ENCODE measurements around the gene KRT17.
A peak's percentile ranks its signal among the peaks of the same experiment; 100 is the strongest.
"Not testable (repeated sequence)": the region's sequence is repeated elsewhere in the genome, so short reads cannot be mapped to it uniquely, and the experiment has no call there.

The KRT17 gene

DNA sequence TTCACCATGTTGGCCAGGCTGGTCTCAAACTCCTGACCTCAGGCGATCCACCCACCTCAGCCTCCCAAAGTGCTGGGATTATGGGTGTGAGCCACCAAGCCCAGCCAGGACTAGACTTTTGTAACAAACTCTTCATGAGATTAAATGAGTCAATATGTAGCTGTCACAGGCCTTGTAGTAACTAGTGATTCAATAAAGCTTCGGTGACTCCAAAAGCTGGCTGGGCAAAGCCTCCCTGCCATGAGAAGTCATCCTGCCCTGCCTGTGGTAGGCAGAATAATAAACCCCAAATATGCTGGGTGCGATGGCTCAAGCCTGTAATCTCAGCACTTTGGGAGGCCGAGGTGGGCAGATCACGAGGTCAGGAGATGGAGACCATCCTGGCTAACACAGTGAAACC is 16.2 kb upstream of the KRT17 start:
- not testable (repeated sequence) for H3K9ac ChIP-seq (ENCODE audit: low read length in 2 of 2); H3K9me3 ChIP-seq (ENCODE audit: control insufficient read depth in 2 of 2, low read length in 2 of 2); H3K27me3 ChIP-seq (ENCODE audit: control insufficient read depth in 1 of 2, insufficient read depth in 2 of 2, low read length in 2 of 2); H3K4me1 ChIP-seq (ENCODE audit: control insufficient read depth, insufficient read depth, low read length); H3K36me3 ChIP-seq (ENCODE audit: control insufficient read depth in 2 of 2, insufficient read depth in 2 of 2, low read length in 2 of 2); H3K4me3 ChIP-seq (ENCODE audit: low read length in 2 of 2); H3K27ac ChIP-seq (ENCODE audit: low read length)

DNA sequence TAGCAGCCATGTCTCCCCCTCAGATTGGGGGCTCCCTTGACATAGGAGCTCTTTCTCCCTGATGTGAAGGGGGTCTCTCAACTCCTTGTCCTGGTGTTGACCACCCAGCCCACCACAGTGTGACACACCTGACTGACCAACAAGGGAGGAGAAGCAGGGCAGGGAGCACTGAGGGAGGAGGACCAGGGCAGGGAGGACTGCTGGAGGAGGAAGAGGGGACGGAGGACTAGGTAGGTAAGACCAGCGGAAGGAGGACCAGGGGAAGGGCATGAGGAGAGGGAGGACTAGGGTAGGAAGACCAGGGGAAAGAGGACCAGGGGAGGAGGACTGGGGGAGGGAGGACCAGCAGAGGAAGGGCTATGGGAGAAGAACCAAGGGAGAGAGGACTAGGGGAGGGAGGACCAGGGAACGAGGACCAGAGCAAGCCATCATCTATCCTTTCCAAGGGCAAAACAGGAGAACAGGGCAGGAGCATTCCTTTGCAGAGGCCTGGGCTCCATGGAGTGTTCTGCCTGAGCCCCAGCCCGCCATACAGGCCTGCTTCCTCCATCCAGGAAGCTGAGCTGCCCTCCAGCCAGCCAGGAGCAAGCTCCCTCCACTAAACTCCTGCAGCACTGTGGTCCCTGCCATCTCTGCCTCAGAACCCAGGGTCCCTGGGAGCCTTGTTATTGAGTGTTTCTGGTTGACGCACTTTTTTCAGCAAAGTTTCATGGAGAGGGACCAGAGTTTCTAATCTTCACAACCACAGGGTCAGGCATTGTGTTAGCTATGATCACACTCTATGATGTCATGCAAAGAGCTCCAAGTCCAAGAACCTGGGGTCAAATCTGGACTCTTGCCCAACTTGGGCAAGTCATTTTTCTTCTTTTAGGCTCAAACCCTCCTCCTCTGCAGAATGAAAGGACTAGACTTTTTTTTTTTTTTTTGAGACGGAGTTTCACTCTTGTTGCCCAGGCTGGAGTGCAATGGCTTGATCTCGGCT is 15.4 kb upstream of the KRT17 start:
- Histone ChIP-seq H3K4me1 (ENCODE audit: control insufficient read depth, insufficient read depth, low read length) (peaks cover 11% of the 10 kb centered on the region), H3K36me3 (ENCODE audit: control insufficient read depth in 2 of 2, insufficient read depth in 2 of 2, low read length in 2 of 2) (no peaks in the 10 kb centered on the region), H3K27ac (ENCODE audit: low read length) (no peak overlapping the region), H3K4me3 (ENCODE audit: low read length in 2 of 2) (no peak overlapping the region), H3K27me3 (ENCODE audit: control insufficient read depth in 1 of 2, insufficient read depth in 2 of 2, low read length in 2 of 2) (no peaks in the 10 kb centered on the region), H3K9ac (ENCODE audit: low read length in 2 of 2) (no peak overlapping the region), H3K9me3 (ENCODE audit: control insufficient read depth in 2 of 2, low read length in 2 of 2) (no peaks in the 10 kb centered on the region)

DNA sequence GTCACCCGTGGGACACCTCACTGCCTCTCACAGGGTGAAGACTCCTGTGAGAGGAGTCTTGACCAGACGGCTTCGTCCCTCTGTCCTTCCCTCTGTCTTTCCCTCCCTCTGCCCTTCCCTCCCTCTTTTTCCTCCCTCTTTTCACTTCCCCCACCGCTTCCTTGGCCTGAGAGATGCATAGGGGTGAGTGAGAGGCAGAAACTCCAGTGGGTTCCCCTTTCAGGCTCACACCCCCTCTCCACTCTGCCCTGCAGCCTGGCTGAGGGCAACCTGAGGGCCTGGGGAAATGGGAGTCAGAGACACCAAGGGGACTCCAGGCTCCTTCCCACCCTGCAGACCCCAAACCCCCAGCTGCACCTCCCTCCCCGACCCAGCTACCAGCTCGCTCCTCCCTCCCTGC is 14.6 kb upstream of the KRT17 start:
- Histone ChIP-seq H3K9ac (ENCODE audit: low read length in 2 of 2) (no peak overlapping the region), H3K9me3 (ENCODE audit: control insufficient read depth in 2 of 2, low read length in 2 of 2) (no peaks in the 10 kb centered on the region), H3K4me1 (ENCODE audit: control insufficient read depth, insufficient read depth, low read length) (peaks cover 13% of the 10 kb centered on the region), H3K27me3 (ENCODE audit: control insufficient read depth in 1 of 2, insufficient read depth in 2 of 2, low read length in 2 of 2) (no peaks in the 10 kb centered on the region), H3K36me3 (ENCODE audit: control insufficient read depth in 2 of 2, insufficient read depth in 2 of 2, low read length in 2 of 2) (no peaks in the 10 kb centered on the region), H3K27ac (ENCODE audit: low read length) (no peak overlapping the region), H3K4me3 (ENCODE audit: low read length in 2 of 2) (no peak overlapping the region)

DNA sequence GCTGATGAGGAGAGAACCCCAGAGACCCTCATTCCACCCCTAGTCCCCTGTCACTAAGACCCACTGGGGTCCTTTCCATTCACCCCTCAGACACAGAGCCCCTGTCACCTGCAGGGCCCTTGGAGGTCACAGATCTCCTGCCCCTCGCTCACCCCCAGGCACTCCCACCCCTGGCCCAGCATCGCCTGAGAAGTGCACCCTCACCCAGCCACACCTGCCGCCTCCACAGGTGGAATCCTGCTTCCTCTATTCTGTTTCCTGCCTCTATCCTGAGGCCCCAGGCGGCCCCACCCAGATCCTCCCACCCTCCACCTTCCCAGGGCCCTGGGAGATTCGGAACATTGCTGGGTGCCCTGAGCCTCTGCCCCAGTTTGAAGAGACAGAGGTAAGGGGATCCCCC is 13.8 kb upstream of the KRT17 start:
- no peaks in the 10 kb centered on the region for H3K27me3 ChIP-seq (ENCODE audit: control insufficient read depth in 1 of 2, insufficient read depth in 2 of 2, low read length in 2 of 2)
- peaks cover 13% of the 10 kb centered on the region for H3K4me1 ChIP-seq (ENCODE audit: control insufficient read depth, insufficient read depth, low read length)
- H3K36me3 ChIP-seq (ENCODE audit: control insufficient read depth in 2 of 2, insufficient read depth in 2 of 2, low read length in 2 of 2): no peaks in the 10 kb centered on the region
- H3K9me3 ChIP-seq (ENCODE audit: control insufficient read depth in 2 of 2, low read length in 2 of 2): no peaks in the 10 kb centered on the region
- H3K9ac ChIP-seq (ENCODE audit: low read length in 2 of 2): no peak overlapping the region
- no peak overlapping the region for H3K27ac ChIP-seq (ENCODE audit: low read length)
- no peak overlapping the region for H3K4me3 ChIP-seq (ENCODE audit: low read length in 2 of 2)

DNA sequence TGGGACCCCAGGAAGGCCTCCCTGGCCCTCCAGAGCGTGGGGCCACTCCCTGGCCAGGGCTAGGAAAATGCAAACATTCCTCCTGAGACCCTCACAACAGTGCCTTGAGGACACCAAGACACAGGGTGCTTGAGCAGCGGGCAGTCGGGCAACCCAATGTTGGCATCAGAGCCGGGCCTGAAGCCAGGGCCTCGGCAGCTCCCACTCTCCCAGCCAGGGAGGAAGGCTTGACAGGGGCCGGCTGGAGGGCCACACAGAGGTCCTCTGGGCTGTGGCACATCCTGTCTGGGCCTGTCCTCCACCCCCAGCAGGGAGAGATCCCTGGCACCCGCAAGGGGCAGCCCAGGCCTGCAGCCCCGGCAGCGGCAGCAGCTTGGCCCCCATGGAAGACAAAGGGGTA is 12.3 kb upstream of the KRT17 start:
- peaks cover 13% of the 10 kb centered on the region for H3K4me1 ChIP-seq (ENCODE audit: control insufficient read depth, insufficient read depth, low read length)
- H3K27ac ChIP-seq (ENCODE audit: low read length): no peak overlapping the region
- H3K36me3 ChIP-seq (ENCODE audit: control insufficient read depth in 2 of 2, insufficient read depth in 2 of 2, low read length in 2 of 2): no peaks in the 10 kb centered on the region
- no peak overlapping the region for H3K9ac ChIP-seq (ENCODE audit: low read length in 2 of 2)
- no peak overlapping the region for H3K4me3 ChIP-seq (ENCODE audit: low read length in 2 of 2)
- H3K27me3 ChIP-seq (ENCODE audit: control insufficient read depth in 1 of 2, insufficient read depth in 2 of 2, low read length in 2 of 2): peaks cover 0 to 4% of the 10 kb centered on the region in 2 donors
- H3K9me3 ChIP-seq (ENCODE audit: control insufficient read depth in 2 of 2, low read length in 2 of 2): no peaks in the 10 kb centered on the region

DNA sequence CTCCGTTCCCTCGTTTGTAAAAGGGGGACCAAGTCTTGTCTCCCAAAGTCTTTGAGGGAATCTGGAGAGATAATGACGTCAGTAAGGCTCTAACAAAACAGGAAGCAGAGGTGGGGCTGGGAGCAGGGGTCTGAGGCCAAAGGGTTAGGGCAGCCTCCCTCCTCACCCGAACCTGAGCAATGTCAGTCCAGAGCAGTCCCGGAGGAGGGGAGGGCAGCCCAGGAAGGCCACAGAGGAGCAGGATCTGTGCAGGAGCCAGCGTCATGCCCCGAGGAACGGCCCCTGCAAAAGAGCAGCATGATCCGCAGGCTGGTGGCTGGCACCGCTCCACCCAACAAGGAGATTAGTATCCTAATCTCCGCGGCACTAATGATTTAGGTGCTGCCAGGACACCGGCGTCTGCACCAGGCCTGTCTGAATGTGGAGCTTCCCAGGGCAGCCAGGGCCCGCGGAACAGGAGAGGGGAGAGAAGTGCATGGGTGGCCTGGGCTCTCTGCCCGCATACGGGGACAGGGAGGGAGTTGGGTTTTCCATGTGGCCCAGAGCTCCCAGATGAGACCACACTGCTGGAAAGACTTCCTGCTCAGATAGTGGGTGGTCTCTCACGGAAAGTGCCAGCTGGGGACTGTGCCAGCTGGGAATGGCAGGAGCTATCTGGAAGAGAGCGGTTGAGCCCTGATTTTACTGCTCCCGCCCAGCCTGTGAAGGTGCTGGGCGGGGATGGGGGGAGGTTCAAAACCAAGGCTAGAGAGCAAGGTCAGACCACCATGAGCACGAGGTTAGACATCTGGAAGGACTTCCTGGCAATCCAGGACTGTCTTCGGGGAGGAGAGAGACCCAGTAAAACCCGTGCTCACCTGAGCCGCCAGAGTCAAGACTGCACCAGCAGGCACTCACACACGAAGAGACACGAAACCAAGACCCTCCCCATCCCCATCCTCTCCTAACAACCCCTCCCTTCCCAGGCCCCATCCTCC is 11.0 kb upstream of the KRT17 start:
- Histone ChIP-seq H3K27me3 (ENCODE audit: control insufficient read depth in 1 of 2, insufficient read depth in 2 of 2, low read length in 2 of 2) (peaks cover 0 to 4% of the 10 kb centered on the region in 2 donors), H3K27ac (ENCODE audit: low read length) (no peak overlapping the region), H3K4me1 (ENCODE audit: control insufficient read depth, insufficient read depth, low read length) (peaks cover 13% of the 10 kb centered on the region), H3K9me3 (ENCODE audit: control insufficient read depth in 2 of 2, low read length in 2 of 2) (no peaks in the 10 kb centered on the region), H3K4me3 (ENCODE audit: low read length in 2 of 2) (peak overlapping the region in 1 of 2 donors; percentile 40), H3K9ac (ENCODE audit: low read length in 2 of 2) (no peak overlapping the region), H3K36me3 (ENCODE audit: control insufficient read depth in 2 of 2, insufficient read depth in 2 of 2, low read length in 2 of 2) (no peaks in the 10 kb centered on the region)

DNA sequence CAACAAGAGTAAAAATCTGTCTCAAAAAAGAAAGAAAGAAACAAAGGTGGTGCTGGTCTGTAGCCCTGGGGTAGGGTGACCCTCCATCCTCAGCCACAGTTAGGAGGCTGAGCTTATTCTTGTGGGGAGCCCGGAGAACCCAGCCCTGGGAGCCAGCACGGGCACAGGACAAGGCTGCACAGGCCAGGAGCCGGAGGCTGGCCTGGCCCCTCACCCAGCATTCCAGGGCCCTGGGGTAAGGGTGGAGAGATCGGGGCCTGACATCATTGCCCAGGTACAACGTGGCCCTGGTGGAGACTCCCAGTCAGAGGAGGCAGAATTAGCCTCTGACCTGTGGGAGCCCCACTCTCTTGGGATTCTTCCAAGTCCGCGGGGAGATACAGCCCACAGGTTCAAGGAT is 10.3 kb upstream of the KRT17 start:
- Histone ChIP-seq H3K27ac (ENCODE audit: low read length) (no peak overlapping the region), H3K4me3 (ENCODE audit: low read length in 2 of 2) (no peak overlapping the region), H3K27me3 (ENCODE audit: control insufficient read depth in 1 of 2, insufficient read depth in 2 of 2, low read length in 2 of 2) (peaks cover 0 to 4% of the 10 kb centered on the region in 2 donors), H3K9ac (ENCODE audit: low read length in 2 of 2) (no peak overlapping the region), H3K9me3 (ENCODE audit: control insufficient read depth in 2 of 2, low read length in 2 of 2) (no peaks in the 10 kb centered on the region), H3K36me3 (ENCODE audit: control insufficient read depth in 2 of 2, insufficient read depth in 2 of 2, low read length in 2 of 2) (no peaks in the 10 kb centered on the region), H3K4me1 (ENCODE audit: control insufficient read depth, insufficient read depth, low read length) (peaks cover 13% of the 10 kb centered on the region)

DNA sequence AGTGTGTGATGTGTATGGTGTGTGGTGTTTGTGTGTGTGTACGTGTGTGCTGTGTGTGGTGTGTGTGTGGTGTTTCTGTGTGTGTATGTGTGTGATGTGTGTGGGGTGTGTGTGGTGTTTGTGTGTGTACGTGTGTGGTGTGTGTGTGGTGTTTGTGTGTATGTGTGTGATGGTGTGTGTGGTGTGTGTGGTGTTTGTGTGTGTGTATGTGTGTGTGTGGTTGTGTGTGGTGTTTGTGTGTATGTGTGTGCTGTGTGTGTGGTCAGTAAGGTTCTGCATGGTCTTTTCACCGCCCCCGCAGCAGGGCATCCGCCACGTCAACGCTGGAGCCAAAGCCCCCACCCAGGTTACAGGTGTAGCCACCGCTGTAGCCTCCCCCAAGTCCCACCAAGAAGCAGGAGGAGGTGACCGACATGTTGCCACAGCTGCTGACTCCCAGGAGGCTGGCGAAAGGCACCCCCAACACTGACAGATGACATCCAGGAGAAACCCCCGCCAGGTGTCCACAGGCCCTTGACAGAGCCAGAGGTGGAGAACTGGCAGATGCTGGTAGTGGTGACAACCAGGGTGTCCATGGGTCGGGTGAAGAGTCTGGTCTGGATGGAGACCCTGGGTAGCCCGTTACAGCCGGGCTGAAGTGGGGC is 9.3 kb upstream of the KRT17 start:
- Histone ChIP-seq H3K27ac (ENCODE audit: low read length) (no peak overlapping the region), H3K9ac (ENCODE audit: low read length in 2 of 2) (no peak overlapping the region), H3K4me1 (ENCODE audit: control insufficient read depth, insufficient read depth, low read length) (peaks cover 11% of the 10 kb centered on the region), H3K36me3 (ENCODE audit: control insufficient read depth in 2 of 2, insufficient read depth in 2 of 2, low read length in 2 of 2) (no peaks in the 10 kb centered on the region), H3K9me3 (ENCODE audit: control insufficient read depth in 2 of 2, low read length in 2 of 2) (no peaks in the 10 kb centered on the region), H3K27me3 (ENCODE audit: control insufficient read depth in 1 of 2, insufficient read depth in 2 of 2, low read length in 2 of 2) (peaks cover 0 to 4% of the 10 kb centered on the region in 2 donors), H3K4me3 (ENCODE audit: low read length in 2 of 2) (no peak overlapping the region)

DNA sequence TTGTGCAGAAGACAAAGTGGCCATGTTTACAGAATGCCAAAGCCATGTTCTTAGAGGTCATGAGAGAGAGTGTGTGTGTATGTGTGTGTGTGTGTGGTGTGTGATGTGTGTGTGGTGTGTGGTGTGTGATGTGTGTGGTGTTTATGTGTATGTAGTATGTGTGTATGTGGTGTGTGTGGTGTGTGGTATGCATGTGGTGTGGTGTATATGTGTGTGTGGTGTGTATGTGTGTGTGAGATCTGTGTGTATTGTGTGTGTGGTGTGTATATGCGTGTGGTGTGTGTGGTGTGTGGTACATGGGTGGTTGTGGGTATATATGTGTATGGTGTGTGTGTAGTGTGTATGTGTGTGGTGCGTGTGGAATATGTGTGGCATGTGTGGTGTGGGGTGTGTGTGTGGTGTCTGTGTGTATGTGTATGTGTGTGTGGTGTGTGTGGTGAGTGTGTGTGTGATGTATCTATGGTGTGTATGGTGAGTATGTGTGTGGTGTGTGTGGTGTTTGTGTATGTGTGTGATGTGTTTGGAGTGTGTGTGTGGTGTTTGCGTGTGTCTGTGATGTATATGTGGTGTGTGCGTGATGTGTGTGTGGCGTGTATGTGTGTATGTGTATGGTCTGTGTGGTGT is 8.2 kb upstream of the KRT17 start:
- H3K4me3 ChIP-seq (ENCODE audit: low read length in 2 of 2): no peak overlapping the region
- no peak overlapping the region for H3K9ac ChIP-seq (ENCODE audit: low read length in 2 of 2)
- peaks cover 11% of the 10 kb centered on the region for H3K4me1 ChIP-seq (ENCODE audit: control insufficient read depth, insufficient read depth, low read length)
- no peak overlapping the region for H3K27ac ChIP-seq (ENCODE audit: low read length)
- peaks cover 0 to 4% of the 10 kb centered on the region in 2 donors for H3K27me3 ChIP-seq (ENCODE audit: control insufficient read depth in 1 of 2, insufficient read depth in 2 of 2, low read length in 2 of 2)
- H3K9me3 ChIP-seq (ENCODE audit: control insufficient read depth in 2 of 2, low read length in 2 of 2): no peaks in the 10 kb centered on the region
- H3K36me3 ChIP-seq (ENCODE audit: control insufficient read depth in 2 of 2, insufficient read depth in 2 of 2, low read length in 2 of 2): no peaks in the 10 kb centered on the region

DNA sequence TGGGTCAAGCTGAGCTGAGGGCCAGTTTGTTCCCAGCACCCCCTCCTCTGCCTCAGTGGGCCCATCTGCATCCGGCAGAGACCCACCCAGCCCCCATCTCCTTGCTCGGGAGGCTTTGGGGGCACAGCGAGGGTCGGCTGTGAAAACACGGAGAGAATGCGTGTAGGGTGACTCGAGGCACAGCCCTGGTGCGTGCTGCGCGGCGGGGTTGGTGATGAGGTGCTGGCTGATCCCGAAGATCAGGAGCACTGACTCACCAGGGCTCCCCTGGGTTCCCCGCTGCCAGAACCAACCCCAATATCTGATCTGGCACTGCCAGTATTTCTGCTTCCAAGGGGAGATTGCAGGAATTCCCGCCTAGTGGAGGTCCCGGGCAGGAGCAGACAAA is 7.5 kb upstream of the KRT17 start:
- Histone ChIP-seq H3K27me3 (ENCODE audit: control insufficient read depth in 1 of 2, insufficient read depth in 2 of 2, low read length in 2 of 2) (peaks cover 0 to 4% of the 10 kb centered on the region in 2 donors), H3K4me3 (ENCODE audit: low read length in 2 of 2) (no peak overlapping the region), H3K4me1 (ENCODE audit: control insufficient read depth, insufficient read depth, low read length) (peaks cover 11% of the 10 kb centered on the region), H3K9me3 (ENCODE audit: control insufficient read depth in 2 of 2, low read length in 2 of 2) (no peaks in the 10 kb centered on the region), H3K9ac (ENCODE audit: low read length in 2 of 2) (no peak overlapping the region), H3K27ac (ENCODE audit: low read length) (no peak overlapping the region), H3K36me3 (ENCODE audit: control insufficient read depth in 2 of 2, insufficient read depth in 2 of 2, low read length in 2 of 2) (no peaks in the 10 kb centered on the region)

All from stomach smooth muscle (tissue), 2 donors.